Measurements from ENCODE around the gene AMOTL1. TPM values are rescaled to one million over a fixed set of nuclear protein-coding genes. Genes with fewer than 3 reads are reported as not detected.

AMOTL1 gene
- total and polyA plus RNA-seq, 8 donors = 5.0 to 46.3 (median 14.8) TPM

DNA sequence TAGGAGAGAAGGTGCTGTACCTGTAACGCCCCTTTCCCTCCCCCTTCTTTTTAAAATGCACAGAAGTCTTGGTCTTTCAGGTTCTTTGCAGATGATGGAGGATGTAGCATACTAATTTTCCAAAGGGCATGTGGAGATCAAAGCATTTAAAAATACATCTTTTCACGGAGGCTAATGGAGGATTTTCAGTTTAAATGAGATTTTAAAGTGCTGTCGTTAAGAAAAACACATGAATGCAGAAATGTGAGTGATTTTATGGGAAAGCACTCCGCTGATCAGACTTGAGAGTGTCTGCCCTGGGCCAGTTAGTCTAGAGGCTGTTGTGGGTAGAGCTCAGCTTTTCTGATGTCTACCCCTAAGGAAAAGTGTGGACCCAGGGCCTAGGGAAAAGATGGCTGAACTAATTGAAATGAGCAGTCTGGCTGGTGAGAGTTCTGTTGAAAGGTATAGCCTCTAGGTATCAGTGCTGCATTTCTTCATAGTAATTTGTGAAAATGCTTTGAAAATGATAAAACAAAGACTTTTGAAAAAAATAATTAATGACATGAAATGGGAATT lies 2.5 kb downstream of the AMOTL1 start:
- Histone ChIP-seq H3K4me1 (peaks cover 14 to 67% (median 50%) of the 10 kb centered on the region in 4 donors), H3K9me3 (no peaks in the 10 kb centered on the region), H3K27ac (peak overlapping the region in 3 of 5 donors; percentile 93 to 95 (median 94)), H3K27me3 (peaks cover 0 to 5% (median 0%) of the 10 kb centered on the region in 3 donors), H3K4me3 (peak overlapping the region in 3 of 4 donors; percentile 75 to 88 (median 78)), H3K36me3 (no peaks in the 10 kb centered on the region)
- TF ChIP-seq CTCF (IDR thresholded peaks at IDR 0.05) = no peak
- intact Hi-C loops (cut with DNase I; ENCODE audit: low total_unique reads) = no loop called here
- WGBS, 5 donors = 73 to 90% (median 77%) methylated on average over 4 of the region's 4 CpGs
- DNase-seq = no peak

DNA sequence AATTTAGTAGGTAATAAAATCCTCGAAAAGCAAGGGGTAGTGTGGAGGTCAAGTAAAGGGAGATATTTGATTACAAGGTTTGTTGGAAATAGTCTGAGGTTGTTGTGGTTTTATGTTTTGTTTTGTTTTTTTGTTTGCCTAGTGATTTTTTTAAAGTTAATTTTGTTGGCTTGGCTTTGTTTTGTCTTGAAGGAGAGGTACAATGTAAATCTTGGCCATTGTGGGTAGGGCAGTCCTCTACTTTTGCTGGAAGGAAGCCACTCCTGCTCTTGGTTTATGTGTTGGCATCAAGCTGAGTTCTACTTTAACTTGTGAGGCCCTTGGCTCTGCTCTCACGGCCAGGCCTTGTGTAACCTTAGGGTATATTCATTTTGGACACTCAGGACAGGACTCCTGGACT lies 3.2 kb downstream of the AMOTL1 start:
- Histone ChIP-seq H3K4me1 (peaks cover 18 to 75% (median 54%) of the 10 kb centered on the region in 4 donors), H3K27me3 (peaks cover 0 to 5% (median 0%) of the 10 kb centered on the region in 3 donors)
- WGBS, 5 donors = 37 to 54% (median 51%) methylated on average over 2 of the region's 2 CpGs

GRCh38 chr11:94771951-94772350 lies 3.8 kb downstream of the AMOTL1 start:
- no peak for DNase-seq
- peaks cover 0 to 5% (median 0%) of the 10 kb centered on the region in 3 donors for H3K27me3 ChIP-seq
- H3K9me3 ChIP-seq = no peaks in the 10 kb centered on the region
- H3K4me1 ChIP-seq = peaks cover 21 to 79% (median 54%) of the 10 kb centered on the region in 4 donors
- WGBS, 5 donors = 74 to 90% (median 85%) methylated on average over 2 of the region's 2 CpGs
- H3K27ac ChIP-seq = peak overlapping the region in 1 of 5 donors; percentile 40
- no peaks in the 10 kb centered on the region for H3K36me3 ChIP-seq
- intact Hi-C loops (cut with DNase I; ENCODE audit: low total_unique reads) = no loop called here
- TF ChIP-seq CTCF (IDR thresholded peaks at IDR 0.05) (no peak), POLR2A (IDR thresholded peaks at IDR 0.05) (no peak), EP300 (IDR thresholded peaks at IDR 0.05) (no peak), POLR2AphosphoS5 (IDR thresholded peaks at IDR 0.05) (no peak)
- H3K4me3 ChIP-seq = no peak overlapping the region

More for the DNA sequence above, 3.2 kb downstream of the AMOTL1 start:
- DNase-seq = no peak
- TF ChIP-seq EP300 (IDR thresholded peaks at IDR 0.05) (no peak), POLR2AphosphoS5 (IDR thresholded peaks at IDR 0.05) (no peak), CTCF (IDR thresholded peaks at IDR 0.05) (no peak), POLR2A (IDR thresholded peaks at IDR 0.05) (no peak)
- intact Hi-C loops (cut with DNase I; ENCODE audit: low total_unique reads) = no loop called here
- H3K27ac ChIP-seq = peak overlapping the region in 1 of 5 donors; percentile 40
- H3K36me3 ChIP-seq = no peaks in the 10 kb centered on the region
- H3K9me3 ChIP-seq = no peaks in the 10 kb centered on the region
- no peak overlapping the region for H3K4me3 ChIP-seq

- no peak for DNase-seq
- no peaks in the 10 kb centered on the region for H3K36me3 ChIP-seq
- TF ChIP-seq CTCF (IDR thresholded peaks at IDR 0.05) (no peak), POLR2A (IDR thresholded peaks at IDR 0.05) (no peak), EP300 (IDR thresholded peaks at IDR 0.05) (no peak), POLR2AphosphoS5 (IDR thresholded peaks at IDR 0.05) (no peak)
- intact Hi-C loops (cut with DNase I; ENCODE audit: low total_unique reads) = no loop called here
- H3K27ac ChIP-seq = no peak overlapping the region
- H3K9me3 ChIP-seq = no peaks in the 10 kb centered on the region
- H3K4me1 ChIP-seq = peaks cover 13 to 66% (median 40%) of the 10 kb centered on the region in 4 donors
- H3K4me3 ChIP-seq = no peak overlapping the region
- WGBS, 5 donors = 89 to 98% (median 96%) methylated on average over 8 of the region's 8 CpGs
- H3K27me3 ChIP-seq = peaks cover 0 to 1% (median 0%) of the 10 kb centered on the region in 3 donors
Measured at GRCh38 chr11:94773842-94774241, 5.7 kb downstream of the AMOTL1 start.

All from stomach (tissue), 9 donors.